Endothelial cell of umbilical vein (primary cell): ENCODE results near the gene RFX6. TPM values are rescaled to one million over a fixed set of nuclear protein-coding genes. Genes with fewer than 3 reads are reported as not detected.

Experiments used
- BruUV-seq: library from RNA; stranded (reverse); fragments of 400-500 nt; replicated peaks from 2 replicates; lab custom pipeline; 2021; lab: Mats Ljungman, UMichigan
- CTCF ChIA-PET: fragments of 300-600, 350-600 bp; sonication (Branson Sonifier 250); formaldehyde crosslinking; loops from one replicate; lab custom pipeline; 2021; ENCODE audit warnings: antibody characterized with exemption, inconsistent platforms; lab: Charles Lee
- POLR2A ChIA-PET: fragments of 300-600, 350-600 bp; sonication (Branson Sonifier 250); formaldehyde crosslinking; loops from one replicate; lab custom pipeline; 2021; ENCODE audit warnings: antibody characterized with exemption, inconsistent platforms; lab: Charles Lee
- DNase-seq: peaks from one replicate; pipeline ENCODE4 v3.0.0-alpha.2; 2011; ENCODE audit warnings: low read depth, low spot score
- FAIRE-seq: peaks from 2 replicates; lab custom pipeline; 2011; peaks lifted over from hg19 to GRCh38; lab: Jason Lieb, UNC
- H2AFZ ChIP-seq: 2 replicates; pipeline ENCODE4 v1.6.0; 2012; ENCODE audit warnings: low read depth, low read length, control low read depth, inconsistent platforms
- H3K27ac ChIP-seq: 2 replicates; pipeline ENCODE4 v1.5.1; 2011; ENCODE audit warnings: low read depth, mild to moderate bottlenecking, control low read depth, low read length, moderate library complexity; ENCODE audit not compliant: insufficient read depth
- H3K27me3 ChIP-seq, 2 experiments: 2 replicates each; pipeline versions ENCODE4 v1.6.0 to v1.6.1; 2011; ENCODE audit warnings: low read length in 2 of 2, mixed read lengths in 1 of 2; ENCODE audit not compliant: control insufficient read depth in 2 of 2, insufficient read depth in 2 of 2
- H3K36me3 ChIP-seq, 2 experiments: 2 replicates in 1 of 2; 3 replicates in 1 of 2; pipeline ENCODE4 v1.5.1; 2011; ENCODE audit warnings: low read length in 2 of 2, mild to moderate bottlenecking in 1 of 2, moderate library complexity in 1 of 2; ENCODE audit not compliant: control insufficient read depth in 2 of 2, insufficient read depth in 2 of 2; ENCODE audit errors: extremely low read depth in 1 of 2
- H3K4me1 ChIP-seq: 3 replicates; pipeline ENCODE4 v1.5.1; 2011; ENCODE audit warnings: mild to moderate bottlenecking, low read length; ENCODE audit not compliant: control insufficient read depth, insufficient read depth; ENCODE audit errors: extremely low read depth
- H3K4me2 ChIP-seq: 2 replicates; pipeline ENCODE4 v1.6.1; 2011; ENCODE audit warnings: low read length, control low read depth, mixed read lengths; ENCODE audit not compliant: insufficient read depth
- H3K4me3 ChIP-seq, 3 experiments: fragments of 200-600 bp in 1 of 3; sonication (generic), shearing (Covaris generic) in 1 of 3; replicated peaks in 1 of 3; 2 replicates each; pipeline ENCODE4 v1.5.1; 2011 to 2016; ENCODE audit warnings: control low read depth in 3 of 3, low read length in 3 of 3, mild to moderate bottlenecking in 2 of 3, inconsistent platforms in 1 of 3, low read depth in 1 of 3, moderate library complexity in 1 of 3; ENCODE audit not compliant: insufficient read depth in 1 of 3
- H3K79me2 ChIP-seq: 2 replicates; pipeline ENCODE4 v1.6.0; 2012; ENCODE audit warnings: low read length, inconsistent platforms; ENCODE audit not compliant: control insufficient read depth, insufficient read depth
- H3K9ac ChIP-seq: replicated peaks from 2 replicates; pipeline ENCODE3; 2011; ENCODE audit warnings: low read length, control low read depth; ENCODE audit not compliant: insufficient read depth; ENCODE audit errors: extremely low read depth
- H3K9me1 ChIP-seq: replicated peaks from 3 replicates; pipeline ENCODE4 v1.6.0; 2011; ENCODE audit warnings: mild to moderate bottlenecking, low read length; ENCODE audit not compliant: control insufficient read depth, insufficient read depth; ENCODE audit errors: extremely low read depth
- H3K9me3 ChIP-seq: replicated peaks from 2 replicates; pipeline ENCODE4 v1.5.1; 2012; ENCODE audit warnings: low read length, inconsistent platforms; ENCODE audit not compliant: control insufficient read depth, insufficient read depth
- H4K20me1 ChIP-seq: replicated peaks from 2 replicates; pipeline ENCODE3; 2011; ENCODE audit warnings: mild to moderate bottlenecking, low read length; ENCODE audit not compliant: control insufficient read depth, insufficient read depth; ENCODE audit errors: extremely low read depth
- EZH2 ChIP-seq: IDR thresholded peaks from 2 replicates; pipeline ENCODE4 v1.6.1; 2012; ENCODE audit warnings: borderline replicate concordance, low read depth, mild to moderate bottlenecking, moderate library complexity, low read length, inconsistent platforms; ENCODE audit not compliant: severe bottlenecking
- FOS ChIP-seq: IDR thresholded peaks from 2 replicates; pipeline ENCODE4 v1.6.1; 2011; ENCODE audit warnings: mild to moderate bottlenecking, low read length, moderate library complexity, borderline replicate concordance; ENCODE audit not compliant: insufficient read depth
- GATA2 ChIP-seq: IDR thresholded peaks from 2 replicates; pipeline ENCODE4 v1.7.0; 2011; ENCODE audit warnings: low read depth, mild to moderate bottlenecking, moderate library complexity, mixed read lengths, low read length; ENCODE audit not compliant: insufficient read length, insufficient read depth
- JUN ChIP-seq: IDR thresholded peaks from 2 replicates; pipeline ENCODE4 v1.6.1; 2011; ENCODE audit warnings: borderline replicate concordance, low read depth; ENCODE audit not compliant: insufficient read length, insufficient read depth
- MYC ChIP-seq: IDR thresholded peaks from one replicate; pipeline ENCODE4 v1.6.1; 2011; ENCODE audit warnings: mild to moderate bottlenecking, low read depth, low read length
- POLR2A ChIP-seq: IDR thresholded peaks from 2 replicates; pipeline ENCODE4 v1.6.1; 2012; ENCODE audit warnings: low read depth, mild to moderate bottlenecking, control low read depth, low read length
- POLR2AphosphoS5 ChIP-seq: IDR thresholded peaks from 2 replicates; pipeline ENCODE4 v1.6.1; 2012; ENCODE audit warnings: low read depth, mild to moderate bottlenecking, control low read depth, low read length, moderate library complexity; ENCODE audit not compliant: insufficient read depth
- dilution Hi-C: fragments of 300-500 bp; cut with MboI; formaldehyde crosslinking; loops from one replicate; pipeline ENCODE4 v1.15.0; 2019; ENCODE audit warnings: low sequenced_read_pairs; ENCODE audit not compliant: extremely low pct_ligation_motif_present
- intact Hi-C: fragments of 100-400 bp; cut with micrococcal nuclease; formaldehyde crosslinking; loops from one replicate; pipeline ENCODE4 v1.10.0; 2022
- polyA plus RNA-seq, 4 experiments: library from polyadenylated mRNA; depleted of rRNA in 3 of 4; stranded (reverse) in 3 of 4; unstranded in 1 of 4; fragments of >200 nt; gene quantifications; 2 replicates each; pipeline versions ENCODE4 v1.2.1 to v1.2.3, GENCODE V29; 2011 to 2012; ENCODE audit warnings: missing spikeins in 1 of 4
- total RNA-seq: library from RNA; stranded (reverse); gene quantifications from 2 replicates; pipeline ENCODE4 v1.2.3, GENCODE V29; 2021
- TF ChIP-seq, protein P1 (sequence below), 2 donors: IDR thresholded peaks; 1 replicate in 1 of 2; 2 replicates in 1 of 2; pipeline ENCODE4 v1.5.1; 2011; ENCODE audit warnings: low read length in 2 of 2, mild to moderate bottlenecking in 2 of 2, moderate library complexity in 2 of 2, control low read depth in 1 of 2, inconsistent platforms in 1 of 2, low read depth in 1 of 2; ENCODE audit not compliant: insufficient read depth in 1 of 2; ENCODE audit errors: extremely low read depth in 1 of 2
- TF ChIP-seq, protein P2 (sequence below): IDR thresholded peaks from 2 replicates; pipeline ENCODE4 v1.6.1; 2011; ENCODE audit not compliant: insufficient read depth, insufficient read length

RFX6 gene
- total and polyA plus RNA-seq, 2 donors (not counting 3 experiments of a cell fraction or from before 2014, with no cell fraction given): not detected

DNA sequence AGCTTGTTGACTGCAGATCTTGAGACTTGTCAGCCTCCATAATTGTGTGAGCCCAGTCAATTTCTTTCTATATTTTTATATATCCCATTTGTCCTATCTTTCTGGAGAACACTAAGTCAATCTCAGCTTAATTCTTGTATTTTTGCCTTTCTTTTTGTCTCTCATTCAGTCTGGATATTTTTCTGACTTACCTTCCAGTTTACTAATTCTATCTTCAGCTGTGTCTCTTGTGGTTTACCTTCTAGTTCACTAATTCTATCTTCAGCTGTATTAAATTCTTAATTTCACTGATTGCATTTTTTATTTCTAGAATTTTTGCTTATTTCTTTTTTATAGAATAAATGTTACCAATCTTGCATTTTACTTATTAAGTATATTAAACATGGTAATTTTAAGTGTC is 17.8 kb upstream of the RFX6 start:
- Histone ChIP-seq H3K4me3 (no peak overlapping the region), H3K4me2 (no peak overlapping the region), H3K9me1 (no peaks in the 10 kb centered on the region), H3K4me1 (no peaks in the 10 kb centered on the region), H3K27me3 (no peaks in the 10 kb centered on the region), H3K36me3 (no peaks in the 10 kb centered on the region), H3K9ac (no peak overlapping the region), H3K27ac (no peak overlapping the region), H3K79me2 (no peaks in the 10 kb centered on the region), H2AFZ (no peak overlapping the region), H4K20me1 (no peaks in the 10 kb centered on the region), H3K9me3 (no peaks in the 10 kb centered on the region)
- FAIRE-seq: no peak
- DNase-seq: no peak
- dilution Hi-C loops (no loop called here), intact Hi-C loops (no loop called here)
- TF ChIP-seq MYC: no peak
- TF ChIP-seq, protein P1, sequence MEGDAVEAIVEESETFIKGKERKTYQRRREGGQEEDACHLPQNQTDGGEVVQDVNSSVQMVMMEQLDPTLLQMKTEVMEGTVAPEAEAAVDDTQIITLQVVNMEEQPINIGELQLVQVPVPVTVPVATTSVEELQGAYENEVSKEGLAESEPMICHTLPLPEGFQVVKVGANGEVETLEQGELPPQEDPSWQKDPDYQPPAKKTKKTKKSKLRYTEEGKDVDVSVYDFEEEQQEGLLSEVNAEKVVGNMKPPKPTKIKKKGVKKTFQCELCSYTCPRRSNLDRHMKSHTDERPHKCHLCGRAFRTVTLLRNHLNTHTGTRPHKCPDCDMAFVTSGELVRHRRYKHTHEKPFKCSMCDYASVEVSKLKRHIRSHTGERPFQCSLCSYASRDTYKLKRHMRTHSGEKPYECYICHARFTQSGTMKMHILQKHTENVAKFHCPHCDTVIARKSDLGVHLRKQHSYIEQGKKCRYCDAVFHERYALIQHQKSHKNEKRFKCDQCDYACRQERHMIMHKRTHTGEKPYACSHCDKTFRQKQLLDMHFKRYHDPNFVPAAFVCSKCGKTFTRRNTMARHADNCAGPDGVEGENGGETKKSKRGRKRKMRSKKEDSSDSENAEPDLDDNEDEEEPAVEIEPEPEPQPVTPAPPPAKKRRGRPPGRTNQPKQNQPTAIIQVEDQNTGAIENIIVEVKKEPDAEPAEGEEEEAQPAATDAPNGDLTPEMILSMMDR (IDR thresholded peaks at IDR 0.05; ENCODE audit: extremely low read depth in 1 of 2, insufficient read depth in 1 of 2, low read depth in 1 of 2, low read length in 2 of 2): no peak
- no peak for TF ChIP-seq EZH2
- no peak for TF ChIP-seq JUN
- TF ChIP-seq, protein P2, sequence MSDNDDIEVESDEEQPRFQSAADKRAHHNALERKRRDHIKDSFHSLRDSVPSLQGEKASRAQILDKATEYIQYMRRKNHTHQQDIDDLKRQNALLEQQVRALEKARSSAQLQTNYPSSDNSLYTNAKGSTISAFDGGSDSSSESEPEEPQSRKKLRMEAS: no peak
- TF ChIP-seq POLR2A: no peak
- no peak for TF ChIP-seq GATA2
- no peak for TF ChIP-seq FOS
- TF ChIP-seq POLR2AphosphoS5: no peak
- POLR2A ChIA-PET: no interaction called here
- no TSS peak for BruUV-seq
- CTCF ChIA-PET: no interaction called here
